Measurements from ENCODE around the gene OXTR.

Gene OXTR

GRCh38 chr3:8709801-8710507 is 59.5 kb downstream of the OXTR start:
- no peak for DNase-seq

GRCh38 chr3:8709287-8709686 is 60.1 kb downstream of the OXTR start:
- DNase-seq: no peak

GRCh38 chr3:8705575-8705974 is 63.8 kb downstream of the OXTR start:
- DNase-seq: no peak

- no peak for DNase-seq
Measured at GRCh38 chr3:8702560-8702959, 66.9 kb downstream of the OXTR start.
